SK-N-SH (cell line): ENCODE data around the gene MBNL1. TPM values are rescaled to one million over a fixed set of nuclear protein-coding genes. Genes with fewer than 3 reads are reported as not detected.

ENCODE experiments used
- CTCF ChIA-PET: fragments of 300-600, 350-600 bp; formaldehyde crosslinking; extraction: SDS; loops from one replicate; lab custom pipeline; 2021; lab: Yijun Ruan, JAX
- POLR2A ChIA-PET: fragments of 350-600 bp; sonication (Branson Sonifier 250); formaldehyde crosslinking; extraction: SDS; loops from one replicate; lab custom pipeline; 2020; ENCODE audit warnings: antibody characterized with exemption, inconsistent platforms; lab: Yijun Ruan, JAX
- DNase-seq: peaks from one replicate; pipeline ENCODE4 v3.0.0; 2012
- H2AFZ ChIP-seq: fragments of 200-600 bp; sonication (generic); 2 replicates; pipeline ENCODE4 v1.8.1; 2016; ENCODE audit warnings: antibody characterized with exemption, mild to moderate bottlenecking, low read depth
- H3F3A ChIP-seq: fragments of 200-600 bp; sonication (generic); replicated peaks from 2 replicates; pipeline ENCODE3; 2016; ENCODE audit warnings: antibody characterized with exemption, mild to moderate bottlenecking; ENCODE audit not compliant: insufficient read depth
- H3K27ac ChIP-seq, 2 experiments: fragments of 200-500 bp in 1 of 2; fragments of 200-600 bp in 1 of 2; sonication (Bioruptor generic) in 1 of 2; sonication (generic), shearing (Covaris generic) in 1 of 2; 2 replicates each; pipeline versions ENCODE4 v1.5.1 to v1.6.1; 2014 to 2016; ENCODE audit warnings: low read depth in 2 of 2, inconsistent platforms in 1 of 2, low read length in 1 of 2, mild to moderate bottlenecking in 1 of 2, mixed read lengths in 1 of 2
- H3K27me3 ChIP-seq: fragments of 200-600 bp; sonication (generic), shearing (Covaris generic); 2 replicates; pipeline ENCODE4 v1.6.1; 2016; ENCODE audit warnings: mixed run types; ENCODE audit not compliant: insufficient read depth
- H3K36me3 ChIP-seq, 2 experiments: fragments of 200-500 bp in 1 of 2; fragments of 200-600 bp in 1 of 2; sonication (Bioruptor generic) in 1 of 2; sonication (generic) in 1 of 2; replicated peaks in 1 of 2; 2 replicates each; pipeline versions ENCODE3 to v1.5.1; 2014 to 2016; ENCODE audit warnings: low read length in 1 of 2, mild to moderate bottlenecking in 1 of 2; ENCODE audit not compliant: insufficient read depth in 2 of 2, control insufficient read depth in 1 of 2
- H3K4me1 ChIP-seq, 2 experiments: fragments of 200-500 bp in 1 of 2; fragments of 200-600 bp in 1 of 2; sonication (Bioruptor generic) in 1 of 2; sonication (generic), shearing (Covaris generic) in 1 of 2; 2 replicates each; pipeline versions ENCODE4 v1.5.1 to v1.6.1; 2014 to 2016; ENCODE audit warnings: low read depth in 1 of 2, low read length in 1 of 2, mixed run types in 1 of 2; ENCODE audit not compliant: insufficient read depth in 2 of 2, control insufficient read depth in 1 of 2
- H3K4me2 ChIP-seq: fragments of 200-600 bp; sonication (generic), shearing (Covaris generic); 2 replicates; pipeline ENCODE4 v1.6.1; 2017; ENCODE audit warnings: mixed run types
- H3K4me3 ChIP-seq, 2 experiments: fragments of 200-500 bp in 1 of 2; fragments of 200-600 bp in 1 of 2; sonication (Bioruptor generic) in 1 of 2; sonication (generic), shearing (Covaris generic) in 1 of 2; 2 replicates each; pipeline versions ENCODE4 v1.5.1 to v1.8.1; 2014 to 2016; ENCODE audit warnings: low read depth in 2 of 2, inconsistent platforms in 1 of 2, low read length in 1 of 2, mild to moderate bottlenecking in 1 of 2, mixed read lengths in 1 of 2, moderate library complexity in 1 of 2
- H3K79me2 ChIP-seq: fragments of 200-600 bp; sonication (generic); 2 replicates; pipeline ENCODE4 v1.8.1; 2017; ENCODE audit warnings: mild to moderate bottlenecking; ENCODE audit not compliant: insufficient read depth
- H3K9ac ChIP-seq: fragments of 200-600 bp; sonication (generic); 2 replicates; pipeline ENCODE4 v1.6.1; 2017; ENCODE audit warnings: mixed run types
- H3K9me2 ChIP-seq: fragments of 200-600 bp; sonication (generic); 2 replicates; pipeline ENCODE4 v1.6.1; 2017; ENCODE audit warnings: mixed run types
- H3K9me3 ChIP-seq: fragments of 200-600 bp; sonication (generic); 2 replicates; pipeline ENCODE4 v1.6.1; 2017; ENCODE audit warnings: mixed run types, mild to moderate bottlenecking, moderate library complexity
- H4K20me1 ChIP-seq: fragments of 200-600 bp; sonication (generic); 2 replicates; pipeline ENCODE4 v1.6.1; 2017; ENCODE audit warnings: mild to moderate bottlenecking, mixed run types; ENCODE audit not compliant: insufficient read depth
- CHD2 ChIP-seq: fragments of 150-350 bp; IDR thresholded peaks from 2 replicates; pipeline ENCODE4 v1.6.1; 2018; ENCODE audit warnings: low read length; ENCODE audit not compliant: partially characterized antibody
- EP300 ChIP-seq, 2 experiments: IDR thresholded peaks; 2 replicates each; pipeline versions ENCODE4 v1.4.0 to v1.6.1; 2012; ENCODE audit warnings: borderline replicate concordance in 1 of 2, low read depth in 1 of 2, low read length in 1 of 2
- FOSL2 ChIP-seq: IDR thresholded peaks from 2 replicates; pipeline ENCODE4 v1.4.0; 2012; ENCODE audit warnings: low read depth, mild to moderate bottlenecking, moderate library complexity, borderline replicate concordance
- GABPA ChIP-seq: IDR thresholded peaks from 2 replicates; pipeline ENCODE4 v1.4.0; 2012; ENCODE audit warnings: low read depth, mild to moderate bottlenecking
- GATA2 ChIP-seq: sonication (generic); formaldehyde crosslinking; IDR thresholded peaks from 2 replicates; pipeline ENCODE4 v1.5.0; 2020; ENCODE audit warnings: mild to moderate bottlenecking, missing genetic modification reagents
- JUND ChIP-seq: IDR thresholded peaks from 2 replicates; pipeline ENCODE4 v1.4.0; 2012
- MEF2A ChIP-seq: IDR thresholded peaks from 2 replicates; pipeline ENCODE4 v1.4.0; 2012; ENCODE audit warnings: low read depth, borderline replicate concordance
- MXI1 ChIP-seq: IDR thresholded peaks from 2 replicates; pipeline ENCODE4 v1.6.1; 2012; ENCODE audit warnings: mild to moderate bottlenecking, low read depth, low read length, improper control_type of control experiment
- POLR2AphosphoS5 ChIP-seq: IDR thresholded peaks from 2 replicates; pipeline ENCODE4 v1.6.1; 2012; ENCODE audit warnings: low read depth, low read length
- RAD21 ChIP-seq: IDR thresholded peaks from 2 replicates; pipeline ENCODE4 v1.6.1; 2012; ENCODE audit warnings: mild to moderate bottlenecking, low read length
- RCOR1 ChIP-seq: fragments of 150-350 bp; IDR thresholded peaks from 2 replicates; pipeline ENCODE4 v1.6.1; 2017; ENCODE audit warnings: antibody characterized with exemption, low read length
- RFX5 ChIP-seq: IDR thresholded peaks from 2 replicates; pipeline ENCODE4 v1.6.1; 2012; ENCODE audit warnings: mild to moderate bottlenecking, improper control_type of control experiment, low read length
- RXRA ChIP-seq: IDR thresholded peaks from 2 replicates; pipeline ENCODE4 v1.4.0; 2012; ENCODE audit warnings: low read depth, mild to moderate bottlenecking, borderline replicate concordance
- SIN3A ChIP-seq: IDR thresholded peaks from 2 replicates; pipeline ENCODE4 v1.6.1; 2012; ENCODE audit warnings: low read depth, mild to moderate bottlenecking, low read length, moderate library complexity, borderline replicate concordance
- SMC3 ChIP-seq: IDR thresholded peaks from 2 replicates; pipeline ENCODE4 v1.6.1; 2012; ENCODE audit warnings: low read depth, low read length, improper control_type of control experiment
- WGBS: methylation state at CpG from one replicate; pipeline ENCODE4 v1.1.6; 2017; ENCODE audit warnings: low lambda C conversion rate; 5-methylcytosine and 5-hydroxymethylcytosine counted together
- polyA plus RNA-seq, 3 experiments: library from polyadenylated mRNA; depleted of rRNA; stranded (reverse); fragments of >200 nt; gene quantifications; 2 replicates each; pipeline ENCODE4 v1.2.3, GENCODE V29; 2012
- TF ChIP-seq, protein P1 (sequence below): fragments of 150-350 bp; IDR thresholded peaks from 2 replicates; pipeline ENCODE4 v1.6.1; 2016; ENCODE audit warnings: mild to moderate bottlenecking, low read depth, low read length
- TF ChIP-seq, protein P2 (sequence below): fragments of 150-350 bp; IDR thresholded peaks from 2 replicates; pipeline ENCODE4 v1.6.1; 2017; ENCODE audit warnings: antibody characterized with exemption, low read length, low read depth, borderline replicate concordance
- TF ChIP-seq, protein P3 (sequence below): fragments of 200-600 bp; sonication (generic); IDR thresholded peaks from 2 replicates; pipeline ENCODE4 v1.6.1; 2017; ENCODE audit warnings: antibody characterized with exemption, mild to moderate bottlenecking, moderate library complexity
- TF ChIP-seq, protein P4 (sequence below): IDR thresholded peaks from 2 replicates; pipeline ENCODE4; 2012

The MBNL1 gene
- polyA plus RNA-seq, 1 of the 3 experiments (the other 2 are of a cell fraction) = 44.3 TPM

DNA sequence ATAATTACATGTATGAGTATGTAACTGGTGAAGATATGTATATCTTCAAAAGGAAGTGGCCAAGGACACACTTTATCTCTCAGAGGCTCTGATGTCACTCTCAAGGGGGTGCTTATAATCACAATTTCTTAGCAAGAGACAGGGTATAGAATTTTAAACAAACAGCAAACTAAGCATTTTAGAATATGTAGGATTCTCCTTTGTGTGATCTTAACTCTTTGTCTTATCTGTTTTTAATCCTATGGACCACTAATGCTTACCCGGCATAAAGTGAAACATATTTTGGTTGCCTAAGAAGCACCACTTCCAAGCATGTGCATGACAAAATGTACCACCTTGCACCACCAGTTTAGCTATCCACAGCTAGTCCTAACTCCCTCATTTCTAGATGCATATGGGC lies 8.2 kb upstream of the MBNL1 start:
- ChIA-PET POLR2A (no interaction called here), CTCF (no interaction called here)
- Histone ChIP-seq H3K27me3 (no peaks in the 10 kb centered on the region), H3K4me1 (peaks cover 0 to 12% of the 10 kb centered on the region in 2 experiments; a peak in 1 of 4 replicates), H3K4me2 (no peak overlapping the region), H3K27ac (no peak overlapping the region), H3K36me3 (no peaks in the 10 kb centered on the region), H3K4me3 (no peak overlapping the region), H3K9me2 (no peaks in the 10 kb centered on the region), H4K20me1 (no peaks in the 10 kb centered on the region), H3F3A (no peaks in the 10 kb centered on the region), H2AFZ (no peak overlapping the region), H3K9ac (no peak overlapping the region), H3K79me2 (no peaks in the 10 kb centered on the region), H3K9me3 (no peaks in the 10 kb centered on the region)
- WGBS = 95% methylated on average over 1 of the region's 1 CpG
- TF ChIP-seq, protein P1, sequence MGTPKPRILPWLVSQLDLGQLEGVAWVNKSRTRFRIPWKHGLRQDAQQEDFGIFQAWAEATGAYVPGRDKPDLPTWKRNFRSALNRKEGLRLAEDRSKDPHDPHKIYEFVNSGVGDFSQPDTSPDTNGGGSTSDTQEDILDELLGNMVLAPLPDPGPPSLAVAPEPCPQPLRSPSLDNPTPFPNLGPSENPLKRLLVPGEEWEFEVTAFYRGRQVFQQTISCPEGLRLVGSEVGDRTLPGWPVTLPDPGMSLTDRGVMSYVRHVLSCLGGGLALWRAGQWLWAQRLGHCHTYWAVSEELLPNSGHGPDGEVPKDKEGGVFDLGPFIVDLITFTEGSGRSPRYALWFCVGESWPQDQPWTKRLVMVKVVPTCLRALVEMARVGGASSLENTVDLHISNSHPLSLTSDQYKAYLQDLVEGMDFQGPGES = no peak
- TF ChIP-seq RAD21 (no peak), CHD2 (no peak), RXRA (no peak), SIN3A (no peak), POLR2AphosphoS5 (no peak), SMC3 (no peak), GABPA (no peak), RFX5 (no peak), JUND (no peak), RCOR1 (no peak), MXI1 (no peak), EP300 (IDR thresholded peaks at IDR 0.05; ENCODE audit: borderline replicate concordance in 1 of 2, low read depth in 1 of 2, low read length in 1 of 2) (no peak), GATA2 (no peak), FOSL2 (no peak), MEF2A (no peak)
- TF ChIP-seq, protein P2, sequence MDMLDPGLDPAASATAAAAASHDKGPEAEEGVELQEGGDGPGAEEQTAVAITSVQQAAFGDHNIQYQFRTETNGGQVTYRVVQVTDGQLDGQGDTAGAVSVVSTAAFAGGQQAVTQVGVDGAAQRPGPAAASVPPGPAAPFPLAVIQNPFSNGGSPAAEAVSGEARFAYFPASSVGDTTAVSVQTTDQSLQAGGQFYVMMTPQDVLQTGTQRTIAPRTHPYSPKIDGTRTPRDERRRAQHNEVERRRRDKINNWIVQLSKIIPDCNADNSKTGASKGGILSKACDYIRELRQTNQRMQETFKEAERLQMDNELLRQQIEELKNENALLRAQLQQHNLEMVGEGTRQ = no peak
- TF ChIP-seq, protein P3, sequence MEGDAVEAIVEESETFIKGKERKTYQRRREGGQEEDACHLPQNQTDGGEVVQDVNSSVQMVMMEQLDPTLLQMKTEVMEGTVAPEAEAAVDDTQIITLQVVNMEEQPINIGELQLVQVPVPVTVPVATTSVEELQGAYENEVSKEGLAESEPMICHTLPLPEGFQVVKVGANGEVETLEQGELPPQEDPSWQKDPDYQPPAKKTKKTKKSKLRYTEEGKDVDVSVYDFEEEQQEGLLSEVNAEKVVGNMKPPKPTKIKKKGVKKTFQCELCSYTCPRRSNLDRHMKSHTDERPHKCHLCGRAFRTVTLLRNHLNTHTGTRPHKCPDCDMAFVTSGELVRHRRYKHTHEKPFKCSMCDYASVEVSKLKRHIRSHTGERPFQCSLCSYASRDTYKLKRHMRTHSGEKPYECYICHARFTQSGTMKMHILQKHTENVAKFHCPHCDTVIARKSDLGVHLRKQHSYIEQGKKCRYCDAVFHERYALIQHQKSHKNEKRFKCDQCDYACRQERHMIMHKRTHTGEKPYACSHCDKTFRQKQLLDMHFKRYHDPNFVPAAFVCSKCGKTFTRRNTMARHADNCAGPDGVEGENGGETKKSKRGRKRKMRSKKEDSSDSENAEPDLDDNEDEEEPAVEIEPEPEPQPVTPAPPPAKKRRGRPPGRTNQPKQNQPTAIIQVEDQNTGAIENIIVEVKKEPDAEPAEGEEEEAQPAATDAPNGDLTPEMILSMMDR = no peak
- TF ChIP-seq, protein P4, sequence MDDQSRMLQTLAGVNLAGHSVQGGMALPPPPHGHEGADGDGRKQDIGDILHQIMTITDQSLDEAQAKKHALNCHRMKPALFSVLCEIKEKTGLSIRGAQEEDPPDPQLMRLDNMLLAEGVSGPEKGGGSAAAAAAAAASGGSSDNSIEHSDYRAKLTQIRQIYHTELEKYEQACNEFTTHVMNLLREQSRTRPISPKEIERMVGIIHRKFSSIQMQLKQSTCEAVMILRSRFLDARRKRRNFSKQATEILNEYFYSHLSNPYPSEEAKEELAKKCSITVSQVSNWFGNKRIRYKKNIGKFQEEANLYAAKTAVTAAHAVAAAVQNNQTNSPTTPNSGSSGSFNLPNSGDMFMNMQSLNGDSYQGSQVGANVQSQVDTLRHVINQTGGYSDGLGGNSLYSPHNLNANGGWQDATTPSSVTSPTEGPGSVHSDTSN = no peak
- DNase-seq = no peak
